ENCODE measurements around the gene SDF2L1.

Gene SDF2L1

GRCh38 chr22:21650823-21651520 is 8.9 kb downstream of the SDF2L1 start:
- DNase-seq (ENCODE audit: low spot score in 2 of 2) (no peak), ATAC-seq (replicated peaks; ENCODE audit: extremely low read depth, poor library complexity, severe bottlenecking) (no peak)
- Mint-ChIP-seq H3K4me3 (peak overlapping the region; percentile 82), H3K4me1 (peaks cover 21% of the 10 kb centered on the region), H3K27me3 (no peaks in the 10 kb centered on the region), H3K36me3 (ENCODE audit: insufficient read depth) (peaks cover 9% of the 10 kb centered on the region), H3K27ac (ENCODE audit: low read depth) (peak overlapping the region; percentile 73), H3K9me3 (no peaks in the 10 kb centered on the region)

- H3K27ac Mint-ChIP-seq (ENCODE audit: low read depth), result peak overlapping the region; percentile 73
- DNase-seq (ENCODE audit: low spot score in 2 of 2) (no peak), ATAC-seq (replicated peaks; ENCODE audit: extremely low read depth, poor library complexity, severe bottlenecking) (peak; percentile 17)
- H3K36me3 Mint-ChIP-seq (ENCODE audit: insufficient read depth), result peaks cover 8% of the 10 kb centered on the region
- H3K4me1 Mint-ChIP-seq, result peaks cover 23% of the 10 kb centered on the region
- no peaks in the 10 kb centered on the region for H3K27me3 Mint-ChIP-seq
- no peaks in the 10 kb centered on the region for H3K9me3 Mint-ChIP-seq
- H3K4me3 Mint-ChIP-seq, result peak overlapping the region; percentile 82
Measured at GRCh38 chr22:21651521-21652009, 9.5 kb downstream of the SDF2L1 start.

GRCh38 chr22:21652010-21652546 is 10.0 kb downstream of the SDF2L1 start:
- H3K4me1 Mint-ChIP-seq, result peaks cover 23% of the 10 kb centered on the region
- no peaks in the 10 kb centered on the region for H3K27me3 Mint-ChIP-seq
- H3K9me3 Mint-ChIP-seq, result no peaks in the 10 kb centered on the region
- H3K27ac Mint-ChIP-seq (ENCODE audit: low read depth), result peak overlapping the region; percentile 73
- ATAC-seq (replicated peaks; ENCODE audit: extremely low read depth, poor library complexity, severe bottlenecking) (peak; percentile 89), DNase-seq (ENCODE audit: low spot score in 2 of 2) (peak; percentile 45 to 63)
- peaks cover 8% of the 10 kb centered on the region for H3K36me3 Mint-ChIP-seq (ENCODE audit: insufficient read depth)
- peak overlapping the region; percentile 82 for H3K4me3 Mint-ChIP-seq

- Mint-ChIP-seq H3K4me3 (peak overlapping the region; percentile 82), H3K27me3 (no peaks in the 10 kb centered on the region), H3K27ac (ENCODE audit: low read depth) (no peak overlapping the region), H3K9me3 (no peaks in the 10 kb centered on the region), H3K36me3 (ENCODE audit: insufficient read depth) (peaks cover 8% of the 10 kb centered on the region), H3K4me1 (peaks cover 24% of the 10 kb centered on the region)
- no peak for DNase-seq (ENCODE audit: low spot score in 2 of 2)
- no peak for ATAC-seq (replicated peaks; ENCODE audit: extremely low read depth, poor library complexity, severe bottlenecking)
Measured at GRCh38 chr22:21652547-21653545, 10.7 kb downstream of the SDF2L1 start.

GRCh38 chr22:21657020-21657359 is 14.9 kb downstream of the SDF2L1 start:
- ATAC-seq (replicated peaks; ENCODE audit: extremely low read depth, poor library complexity, severe bottlenecking), result no peak
- peak overlapping the region; percentile 82 for H3K4me3 Mint-ChIP-seq

GRCh38 chr22:21657360-21658032 is 15.4 kb downstream of the SDF2L1 start:
- DNase-seq (ENCODE audit: low spot score in 2 of 2) (peak; percentile 35 to 46), ATAC-seq (replicated peaks; ENCODE audit: extremely low read depth, poor library complexity, severe bottlenecking) (peak; percentile 93)
- Mint-ChIP-seq H3K27me3 (no peaks in the 10 kb centered on the region), H3K4me1 (peaks cover 13% of the 10 kb centered on the region), H3K27ac (ENCODE audit: low read depth) (peak overlapping the region; percentile 19), H3K4me3 (peak overlapping the region; percentile 82), H3K36me3 (ENCODE audit: insufficient read depth) (peaks cover 3% of the 10 kb centered on the region), H3K9me3 (no peaks in the 10 kb centered on the region)

More at GRCh38 chr22:21657020-21657359, 14.9 kb downstream of the SDF2L1 start:
- peaks cover 3% of the 10 kb centered on the region for H3K36me3 Mint-ChIP-seq (ENCODE audit: insufficient read depth)
- DNase-seq (ENCODE audit: low spot score in 2 of 2), result no peak
- H3K4me1 Mint-ChIP-seq, result peaks cover 15% of the 10 kb centered on the region
- peak overlapping the region; percentile 47 for H3K27ac Mint-ChIP-seq (ENCODE audit: low read depth)
- no peaks in the 10 kb centered on the region for H3K9me3 Mint-ChIP-seq
- H3K27me3 Mint-ChIP-seq, result no peaks in the 10 kb centered on the region

- Mint-ChIP-seq H3K9me3 (no peaks in the 10 kb centered on the region), H3K27me3 (no peaks in the 10 kb centered on the region), H3K27ac (ENCODE audit: low read depth) (no peak overlapping the region), H3K36me3 (ENCODE audit: insufficient read depth) (peaks cover 3% of the 10 kb centered on the region), H3K4me3 (no peak overlapping the region), H3K4me1 (peaks cover 15% of the 10 kb centered on the region)
- DNase-seq (ENCODE audit: low spot score in 2 of 2) (no peak), ATAC-seq (replicated peaks; ENCODE audit: extremely low read depth, poor library complexity, severe bottlenecking) (no peak)
Measured at GRCh38 chr22:21659864-21660525, 17.9 kb downstream of the SDF2L1 start.

- ATAC-seq (replicated peaks; ENCODE audit: extremely low read depth, poor library complexity, severe bottlenecking) (no peak), DNase-seq (ENCODE audit: low spot score in 2 of 2) (no peak)
- Mint-ChIP-seq H3K27ac (ENCODE audit: low read depth) (no peak overlapping the region), H3K27me3 (no peaks in the 10 kb centered on the region), H3K36me3 (ENCODE audit: insufficient read depth) (peaks cover 6% of the 10 kb centered on the region), H3K4me3 (no peak overlapping the region), H3K4me1 (peaks cover 19% of the 10 kb centered on the region), H3K9me3 (no peaks in the 10 kb centered on the region)
Measured at GRCh38 chr22:21660904-21661303, 18.8 kb downstream of the SDF2L1 start.

GRCh38 chr22:21661991-21662390 is 19.9 kb downstream of the SDF2L1 start:
- Mint-ChIP-seq H3K27ac (ENCODE audit: low read depth) (no peak overlapping the region), H3K27me3 (no peaks in the 10 kb centered on the region), H3K9me3 (no peaks in the 10 kb centered on the region), H3K4me3 (no peak overlapping the region), H3K4me1 (peaks cover 18% of the 10 kb centered on the region), H3K36me3 (ENCODE audit: insufficient read depth) (peaks cover 4% of the 10 kb centered on the region)
- DNase-seq (ENCODE audit: low spot score in 2 of 2) (no peak), ATAC-seq (replicated peaks; ENCODE audit: extremely low read depth, poor library complexity, severe bottlenecking) (no peak)

- H3K9me3 Mint-ChIP-seq, result no peaks in the 10 kb centered on the region
- H3K4me3 Mint-ChIP-seq, result peak overlapping the region; percentile 12
- no peak overlapping the region for H3K27ac Mint-ChIP-seq (ENCODE audit: low read depth)
- H3K36me3 Mint-ChIP-seq (ENCODE audit: insufficient read depth), result peaks cover 4% of the 10 kb centered on the region
- ATAC-seq (replicated peaks; ENCODE audit: extremely low read depth, poor library complexity, severe bottlenecking), result no peak
- peaks cover 27% of the 10 kb centered on the region for H3K4me1 Mint-ChIP-seq
- no peak for DNase-seq (ENCODE audit: low spot score in 2 of 2)
- no peaks in the 10 kb centered on the region for H3K27me3 Mint-ChIP-seq
Measured at GRCh38 chr22:21663738-21664137, 21.6 kb downstream of the SDF2L1 start.

GRCh38 chr22:21665047-21665851 is 23.1 kb downstream of the SDF2L1 start:
- Mint-ChIP-seq H3K4me1 (peaks cover 36% of the 10 kb centered on the region), H3K36me3 (ENCODE audit: insufficient read depth) (peaks cover 10% of the 10 kb centered on the region), H3K4me3 (peak overlapping the region; percentile 98), H3K27ac (ENCODE audit: low read depth) (peak overlapping the region; percentile 93), H3K27me3 (no peaks in the 10 kb centered on the region), H3K9me3 (no peaks in the 10 kb centered on the region)
- DNase-seq (ENCODE audit: low spot score in 2 of 2) (no peak), ATAC-seq (replicated peaks; ENCODE audit: extremely low read depth, poor library complexity, severe bottlenecking) (no peak)

All from central memory CD8-positive, alpha-beta T cell (primary cell).